ENCODE results near the gene PDIA2. TPM values are rescaled to one million over a fixed set of nuclear protein-coding genes. Genes with fewer than 3 reads are reported as not detected.

The PDIA2 gene
- total RNA-seq, 6 experiments from 2014 or later = not detected

GRCh38 chr16:279531-279930, 3.4 kb upstream of the PDIA2 start:
- Mint-ChIP-seq H3K27ac (no peak overlapping the region), H3K4me1 (ENCODE audit: low read depth) (no peaks in the 10 kb centered on the region), H3K9me3 (no peaks in the 10 kb centered on the region), H3K4me3 (no peak overlapping the region), H3K36me3 (ENCODE audit: low read depth) (no peaks in the 10 kb centered on the region), H3K27me3 (ENCODE audit: insufficient read depth) (peaks cover 8% of the 10 kb centered on the region)
- TF ChIP-seq, protein P1, sequence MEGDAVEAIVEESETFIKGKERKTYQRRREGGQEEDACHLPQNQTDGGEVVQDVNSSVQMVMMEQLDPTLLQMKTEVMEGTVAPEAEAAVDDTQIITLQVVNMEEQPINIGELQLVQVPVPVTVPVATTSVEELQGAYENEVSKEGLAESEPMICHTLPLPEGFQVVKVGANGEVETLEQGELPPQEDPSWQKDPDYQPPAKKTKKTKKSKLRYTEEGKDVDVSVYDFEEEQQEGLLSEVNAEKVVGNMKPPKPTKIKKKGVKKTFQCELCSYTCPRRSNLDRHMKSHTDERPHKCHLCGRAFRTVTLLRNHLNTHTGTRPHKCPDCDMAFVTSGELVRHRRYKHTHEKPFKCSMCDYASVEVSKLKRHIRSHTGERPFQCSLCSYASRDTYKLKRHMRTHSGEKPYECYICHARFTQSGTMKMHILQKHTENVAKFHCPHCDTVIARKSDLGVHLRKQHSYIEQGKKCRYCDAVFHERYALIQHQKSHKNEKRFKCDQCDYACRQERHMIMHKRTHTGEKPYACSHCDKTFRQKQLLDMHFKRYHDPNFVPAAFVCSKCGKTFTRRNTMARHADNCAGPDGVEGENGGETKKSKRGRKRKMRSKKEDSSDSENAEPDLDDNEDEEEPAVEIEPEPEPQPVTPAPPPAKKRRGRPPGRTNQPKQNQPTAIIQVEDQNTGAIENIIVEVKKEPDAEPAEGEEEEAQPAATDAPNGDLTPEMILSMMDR (IDR thresholded peaks at IDR 0.05) = no peak
- DNase-seq = no peak

DNA sequence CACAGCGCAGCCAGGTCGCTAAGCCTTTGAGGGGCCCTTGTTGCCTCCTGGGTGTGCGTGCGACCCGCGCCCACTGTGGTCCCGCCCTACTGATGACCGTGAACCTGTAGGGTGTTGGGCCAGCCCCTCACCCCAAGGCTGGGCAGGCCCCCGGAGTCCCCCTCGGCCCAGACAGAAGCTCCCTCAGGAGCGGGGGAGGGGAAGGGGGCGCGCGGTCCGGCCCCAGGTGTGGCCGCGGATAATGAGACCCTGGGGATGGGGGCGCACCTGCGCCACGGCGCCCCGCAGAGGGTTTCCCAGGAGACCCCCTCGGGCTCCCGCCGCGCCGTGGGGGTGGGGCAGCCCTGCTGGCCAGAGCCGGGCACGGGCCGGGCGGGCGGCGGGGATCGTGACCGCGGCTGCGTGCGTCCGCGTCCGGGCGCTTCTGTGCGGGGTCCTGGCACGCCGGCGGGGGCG, 2.9 kb upstream of the PDIA2 start:
- Mint-ChIP-seq H3K9me3 (no peaks in the 10 kb centered on the region), H3K27me3 (ENCODE audit: insufficient read depth) (peaks cover 8% of the 10 kb centered on the region), H3K4me1 (ENCODE audit: low read depth) (no peaks in the 10 kb centered on the region), H3K4me3 (no peak overlapping the region), H3K36me3 (ENCODE audit: low read depth) (no peaks in the 10 kb centered on the region), H3K27ac (no peak overlapping the region)
- DNase-seq = no peak
- TF ChIP-seq, protein P1 (IDR thresholded peaks at IDR 0.05) = no peak

- Mint-ChIP-seq H3K9me3 (no peaks in the 10 kb centered on the region), H3K27ac (no peak within 1 kb of the TSS), H3K36me3 (ENCODE audit: low read depth) (no peaks in the 10 kb centered on the region), H3K4me3 (no peak within 1 kb of the TSS), H3K4me1 (ENCODE audit: low read depth) (no peaks in the 10 kb centered on the region), H3K27me3 (ENCODE audit: insufficient read depth) (peaks cover 8% of the 10 kb centered on the region)
- TF ChIP-seq, protein P1 (IDR thresholded peaks at IDR 0.05) = no peak
- DNase-seq = no peak
Observed at GRCh38 chr16:280552-280951, 2.4 kb upstream of the PDIA2 start, which contains the start of gene ARHGDIG. TSS of gene ARHGDIG (plus strand) at chr16:280591. CDS start at chr16:280681, 90 bp downstream.

DNA sequence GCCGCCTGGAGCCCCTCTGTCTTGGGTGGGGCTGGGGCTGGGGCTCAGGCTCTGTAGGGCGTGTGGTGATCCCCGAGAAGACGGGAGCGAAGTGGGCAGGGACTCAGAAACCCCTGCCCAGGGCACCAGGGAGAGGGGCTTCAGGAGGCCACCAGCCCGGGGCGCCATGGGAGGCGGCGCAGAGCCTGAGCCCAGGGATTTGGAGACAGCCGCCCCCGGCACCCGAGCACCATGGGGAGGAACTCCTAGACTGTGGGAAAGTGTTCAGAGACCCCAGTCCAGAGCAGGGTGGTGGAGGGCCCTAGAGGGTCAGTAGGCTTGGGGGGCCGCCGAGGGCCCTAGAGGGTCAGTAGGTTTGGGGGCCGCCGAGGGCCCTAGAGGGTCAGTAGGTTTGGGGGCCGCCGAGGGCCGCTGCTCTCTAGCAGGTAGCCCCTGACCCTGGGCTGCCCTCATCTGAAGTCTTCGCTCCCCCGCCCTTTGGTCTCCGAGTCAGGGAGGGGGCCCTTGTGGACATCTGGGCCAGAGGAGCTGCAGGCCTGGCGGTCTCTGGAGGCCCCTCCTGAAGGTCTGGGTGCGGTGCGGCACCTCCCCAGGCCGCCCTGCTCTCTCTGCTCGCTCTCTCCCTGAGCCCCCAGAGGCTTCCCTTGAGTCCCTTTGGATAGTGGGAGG, 1.8 kb upstream of the PDIA2 start:
- Mint-ChIP-seq H3K9me3 (no peaks in the 10 kb centered on the region), H3K4me3 (no peak overlapping the region), H3K36me3 (ENCODE audit: low read depth) (no peaks in the 10 kb centered on the region), H3K27ac (no peak overlapping the region), H3K4me1 (ENCODE audit: low read depth) (no peaks in the 10 kb centered on the region), H3K27me3 (ENCODE audit: insufficient read depth) (peaks cover 7% of the 10 kb centered on the region)
- no peak for DNase-seq
- TF ChIP-seq, protein P1 (IDR thresholded peaks at IDR 0.05) = no peak

DNA sequence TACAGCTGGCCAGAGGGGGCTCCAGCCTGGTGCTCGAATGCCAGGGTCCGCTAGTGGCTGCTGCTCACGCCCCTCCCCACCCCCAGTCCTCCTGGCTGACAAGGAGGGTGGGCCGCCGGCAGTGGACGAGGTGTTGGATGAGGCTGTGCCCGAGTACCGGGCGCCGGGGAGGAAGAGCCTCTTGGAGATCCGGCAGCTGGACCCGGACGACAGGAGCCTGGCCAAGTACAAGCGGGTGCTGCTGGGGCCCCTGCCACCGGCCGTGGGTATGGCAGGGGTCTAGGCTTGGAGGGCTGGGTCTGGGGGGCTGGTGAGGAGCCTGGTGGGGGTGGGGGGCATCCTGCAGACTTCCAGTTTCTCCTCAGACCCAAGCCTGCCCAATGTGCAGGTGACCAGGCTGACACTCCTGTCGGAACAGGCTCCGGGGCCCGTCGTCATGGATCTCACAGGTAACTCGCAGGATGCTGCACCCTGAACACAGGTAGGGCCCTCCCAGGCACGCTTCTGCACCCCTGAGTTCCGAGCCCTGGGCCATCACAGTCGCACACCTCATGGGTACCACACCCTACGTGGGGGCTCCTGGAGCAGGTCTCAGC, 1.2 kb upstream of the PDIA2 start:
- TF ChIP-seq, protein P1 (IDR thresholded peaks at IDR 0.05) = no peak
- Mint-ChIP-seq H3K27ac (no peak overlapping the region), H3K36me3 (ENCODE audit: low read depth) (peaks cover 5% of the 10 kb centered on the region; the same call in 1 of the 2 replicates), H3K27me3 (ENCODE audit: insufficient read depth) (peaks cover 5% of the 10 kb centered on the region; the same call in 1 of the 2 replicates), H3K4me3 (no peak overlapping the region), H3K9me3 (no peaks in the 10 kb centered on the region), H3K4me1 (ENCODE audit: low read depth) (no peaks in the 10 kb centered on the region)
- DNase-seq = no peak

Measured in HFFc6 (cell line).